M059J (cell line): ENCODE data around the gene SCGB1D4. TPM values are rescaled to one million over a fixed set of nuclear protein-coding genes. Genes with fewer than 3 reads are reported as not detected.

ENCODE experiments used
- DNase-seq: peaks from one replicate; pipeline ENCODE4 v3.0.0-alpha.2; 2012; ENCODE audit warnings: low read depth
- total RNA-seq: library from RNA; depleted of rRNA; stranded (reverse); fragments of >200 nt; shearing (Covaris generic); gene quantifications from 2 replicates; pipeline ENCODE4 v1.2.3, GENCODE V29; 2014; rRNA removed

SCGB1D4 gene
- total RNA-seq, 1 experiment from 2014 or later, result not detected

DNA sequence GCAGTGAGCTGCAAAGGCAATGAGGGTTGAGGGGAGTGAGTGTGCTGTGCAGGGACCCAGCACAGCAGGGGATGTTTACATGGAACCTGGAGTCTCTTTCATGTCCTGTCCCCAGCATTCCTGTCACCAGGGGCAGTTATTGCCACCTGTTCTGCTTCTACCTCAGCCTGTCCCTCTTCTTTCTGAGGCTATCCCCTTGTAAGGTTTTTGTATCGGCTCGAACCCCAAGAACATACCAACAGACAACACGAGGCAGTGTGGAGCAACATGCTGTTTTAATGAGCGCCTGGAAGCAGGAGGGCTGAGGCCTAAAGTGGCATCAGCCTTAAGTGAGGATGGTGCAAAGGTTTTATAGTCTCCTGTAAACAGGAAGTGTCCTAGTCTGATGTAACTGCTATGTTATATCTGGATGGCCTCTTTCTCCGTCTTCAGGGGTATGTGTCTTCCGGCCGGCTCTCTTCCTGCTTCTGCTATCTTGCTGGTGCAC, 25.0 kb downstream of the SCGB1D4 start:
- DNase-seq, result no peak

DNA sequence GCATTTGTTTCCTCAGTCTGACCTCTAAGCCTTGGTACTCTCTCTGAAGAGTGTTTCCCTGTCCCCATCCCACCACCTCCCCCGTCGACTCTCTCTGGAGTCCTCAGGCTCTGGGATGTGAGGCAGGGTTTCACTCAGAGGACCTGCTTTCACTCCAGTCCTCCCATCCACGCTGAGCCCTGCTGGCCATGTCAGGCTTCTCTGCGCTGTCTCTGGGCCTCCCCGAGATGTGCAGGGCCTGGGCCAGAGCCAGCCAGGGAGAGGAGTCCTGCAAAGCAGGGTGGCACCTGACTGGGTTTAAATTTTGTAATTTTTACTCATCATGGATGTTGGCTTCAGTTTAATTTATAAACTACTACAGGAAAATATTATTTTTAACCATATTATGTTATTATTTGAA, 25.6 kb downstream of the SCGB1D4 start:
- DNase-seq, result no peak

DNA sequence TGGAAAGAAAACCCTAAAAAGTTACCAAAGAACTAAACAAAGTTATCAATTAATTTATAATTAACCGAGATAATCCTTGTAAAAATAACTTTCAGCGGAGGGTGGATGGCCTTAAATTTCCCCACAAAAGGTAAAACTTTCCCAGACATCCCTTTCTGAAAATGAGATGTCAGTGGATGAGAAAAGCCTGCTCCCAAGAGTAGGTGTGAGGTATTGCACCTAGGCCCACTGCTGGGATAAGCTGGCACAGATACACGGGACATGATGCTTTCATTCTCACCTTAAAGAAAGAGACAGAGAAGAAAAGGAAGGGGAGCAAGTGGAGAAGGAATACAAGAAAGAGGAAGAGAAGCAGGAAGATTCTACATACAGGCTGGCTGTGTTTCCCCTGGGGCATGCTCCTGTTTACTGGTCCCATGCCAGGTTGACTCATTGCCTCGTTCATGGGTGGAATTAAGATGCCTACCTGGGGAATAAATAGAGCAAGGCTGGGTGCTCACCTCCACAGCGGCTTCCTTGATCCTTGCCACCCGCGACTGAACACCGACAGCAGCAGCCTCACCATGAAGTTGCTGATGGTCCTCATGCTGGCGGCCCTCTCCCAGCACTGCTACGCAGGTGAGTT, 29.1 kb downstream of the SCGB1D4 start, which contains the start of gene SCGB2A2:
TSS of gene SCGB2A2 (plus strand) at position 505 of the 625 bp plus-strand sequence. CDS start at position 564, 59 bp downstream.
- peak; percentile 24 for DNase-seq

DNA sequence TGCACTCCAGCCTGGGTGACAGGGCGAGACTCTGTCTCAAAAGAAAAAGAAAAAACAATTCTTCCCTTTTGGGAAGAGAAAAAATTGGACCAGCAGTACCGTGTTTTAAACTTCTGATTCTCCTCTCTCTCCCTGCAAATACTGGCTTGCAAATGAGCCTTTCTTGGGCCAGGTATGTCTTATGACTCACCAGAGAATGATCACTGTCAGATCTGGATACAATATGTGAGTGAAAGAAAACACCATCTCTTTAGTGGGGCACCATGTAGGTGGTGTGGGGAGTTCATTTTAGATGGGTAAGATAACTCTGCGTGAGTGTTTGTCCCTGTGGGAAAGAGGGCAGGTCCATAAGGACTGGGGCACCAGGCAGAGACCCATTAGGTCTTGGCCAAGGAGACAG, 31.3 kb downstream of the SCGB1D4 start:
- DNase-seq, result peak; percentile 3

DNA sequence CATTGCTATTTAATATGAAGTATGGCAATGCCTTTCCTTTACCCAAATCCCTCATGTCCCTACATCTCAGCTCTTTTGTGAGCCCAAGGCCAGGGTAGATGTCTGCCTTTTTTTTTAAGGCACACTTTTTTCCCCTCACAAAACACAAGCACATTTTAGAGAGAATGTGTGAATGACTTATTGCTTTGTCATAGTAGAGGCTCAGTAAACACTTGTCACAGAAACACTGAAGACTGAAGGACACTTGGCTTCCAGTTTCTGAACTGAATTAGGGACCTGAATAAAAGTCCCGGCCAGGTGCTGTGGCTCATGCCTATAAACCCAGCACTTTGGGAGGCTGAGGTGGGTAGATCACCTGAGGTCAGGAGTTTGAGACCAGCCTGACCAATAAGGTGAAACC, 31.8 kb downstream of the SCGB1D4 start:
- no peak for DNase-seq

DNA sequence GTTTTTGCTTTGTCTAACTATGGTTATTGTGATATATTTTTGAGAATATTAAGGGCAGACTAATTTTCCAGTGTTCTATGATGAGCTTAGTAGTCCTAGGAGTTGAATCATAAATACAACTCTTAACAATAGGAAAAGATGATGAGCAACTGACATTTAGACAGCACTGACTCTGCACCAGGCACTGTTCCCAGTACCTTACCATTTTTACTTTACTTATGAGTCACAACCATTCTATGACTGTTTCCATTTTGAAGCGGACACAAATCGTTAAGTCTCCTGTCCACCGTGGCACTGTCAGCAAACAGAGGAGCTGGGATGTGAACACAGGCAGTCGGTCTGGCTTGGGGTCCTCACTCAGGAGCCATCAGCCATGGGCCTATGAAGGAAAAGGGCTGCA, 32.3 kb downstream of the SCGB1D4 start:
- DNase-seq, result peak; percentile 52

DNA sequence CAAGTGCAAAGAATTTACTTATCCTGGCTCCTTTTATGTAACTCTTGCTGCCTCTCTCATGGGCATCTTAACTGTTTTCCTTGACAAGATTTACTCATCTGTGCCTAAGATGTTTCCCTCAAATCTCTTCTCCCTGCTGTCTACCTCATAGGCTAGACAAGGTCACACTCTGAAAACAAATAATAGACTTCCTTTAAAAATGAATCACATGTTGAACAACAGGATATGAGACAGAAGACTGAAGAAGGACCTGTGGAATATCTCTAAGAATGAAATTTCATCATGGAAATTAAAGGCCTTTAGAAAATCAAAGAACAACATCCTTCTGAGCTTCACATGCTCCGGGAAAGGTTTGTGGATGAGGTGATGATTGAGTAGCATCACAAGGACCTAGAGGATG, 34.9 kb downstream of the SCGB1D4 start:
- DNase-seq, result peak; percentile 3

DNA sequence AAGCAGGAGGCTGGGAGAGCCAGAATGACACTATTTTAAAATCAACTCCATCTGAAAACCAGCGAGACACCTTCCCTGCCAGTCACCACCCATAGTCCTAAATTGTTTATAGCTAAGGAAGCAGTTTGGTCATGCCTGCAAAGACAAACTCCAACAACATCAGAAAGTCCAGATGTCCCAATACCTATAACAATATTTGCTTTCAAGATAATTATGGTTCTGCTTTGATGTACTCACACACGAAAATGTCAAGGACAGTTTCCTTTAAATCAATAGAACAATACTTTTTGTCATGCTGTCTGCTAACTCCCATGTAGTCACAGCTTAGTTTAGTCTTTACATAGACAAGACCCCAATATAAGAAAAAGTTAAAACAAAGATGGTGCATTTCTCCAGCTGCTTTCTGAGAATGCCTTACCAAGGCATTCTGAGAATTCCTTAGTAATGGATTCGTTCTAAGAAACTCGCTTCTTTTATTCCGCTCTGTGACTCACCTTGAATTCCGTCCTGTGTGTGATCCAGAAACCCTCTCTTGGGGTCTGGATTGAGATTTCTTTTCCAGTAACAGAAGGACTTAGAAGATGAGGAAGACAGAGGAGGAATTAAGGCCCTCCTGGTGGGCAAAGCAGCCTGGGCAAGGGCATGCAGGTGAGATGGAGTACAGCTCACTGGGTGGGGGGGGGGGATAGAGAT, 38.5 kb downstream of the SCGB1D4 start:
- no peak for DNase-seq

DNA sequence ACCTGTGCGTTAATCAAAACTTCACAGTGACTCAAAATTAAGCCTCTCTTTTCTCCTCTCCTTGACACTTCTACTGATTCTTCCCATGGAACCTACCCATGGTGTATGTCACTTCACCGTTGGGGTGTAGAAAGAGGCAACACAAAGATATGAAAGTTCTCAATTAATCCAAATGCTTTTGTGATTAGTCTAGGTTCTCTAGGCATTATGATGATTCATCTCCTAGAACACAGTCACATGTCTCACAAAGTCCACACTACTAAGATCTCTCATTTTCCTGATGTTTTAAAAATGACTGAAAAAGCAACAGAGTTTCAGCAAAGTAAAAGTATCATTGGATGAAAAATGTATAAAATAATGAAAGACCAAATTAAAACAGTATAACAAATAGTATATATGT, 42.6 kb downstream of the SCGB1D4 start:
- no peak for DNase-seq

DNA sequence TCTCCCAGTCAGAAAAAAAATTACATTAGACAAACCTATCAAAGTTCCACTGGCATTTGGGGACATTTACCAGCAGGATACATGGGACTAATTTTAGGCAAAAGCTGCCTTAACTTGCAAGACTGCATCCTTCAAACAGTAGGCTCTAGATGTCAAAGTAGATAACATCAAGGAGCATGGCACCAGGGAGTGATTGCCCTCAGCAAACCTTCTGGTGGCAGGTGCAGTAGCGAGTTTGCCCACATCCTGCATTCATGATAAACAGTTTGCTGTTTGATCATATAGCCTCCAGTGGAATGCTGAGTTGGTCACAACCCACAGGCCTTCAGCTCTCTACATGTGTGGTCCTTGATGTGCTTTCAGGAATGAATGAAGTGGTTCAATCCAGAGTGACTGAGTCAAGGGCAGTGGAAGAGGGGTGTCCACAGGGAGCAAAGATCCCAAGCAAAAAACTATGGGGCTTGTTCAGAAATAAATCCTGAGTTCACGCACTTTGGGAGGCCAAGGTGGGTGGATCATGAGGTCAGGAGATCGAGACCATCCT, 44.8 kb downstream of the SCGB1D4 start:
- DNase-seq, result no peak

DNA sequence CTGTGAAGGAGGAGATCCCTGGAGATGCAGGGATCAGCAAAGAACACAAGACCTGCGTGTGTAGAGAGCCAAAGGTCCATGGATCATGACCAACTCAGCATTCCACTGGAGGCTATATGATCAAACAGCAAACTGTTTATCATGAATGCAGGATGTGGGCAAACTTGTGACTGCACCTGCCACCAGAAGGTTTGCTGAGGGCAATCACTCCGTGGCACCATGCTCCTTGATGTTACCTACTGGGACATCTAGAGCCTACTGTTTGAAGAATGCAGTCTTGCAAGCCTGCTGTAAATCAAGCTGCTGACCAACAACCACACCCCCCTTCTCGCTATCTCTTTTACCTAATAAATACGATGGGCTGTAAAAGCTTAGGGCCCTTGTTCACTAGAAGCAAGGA, 47.2 kb downstream of the SCGB1D4 start:
- no peak for DNase-seq

Other genes starting within 250 kb of the SCGB1D4 start
- 47.9 and 76.2 TPM in 2 replicates for gene INCENP, start 175.1 kb downstream of the SCGB1D4 start, total RNA-seq
- not detected in 2 replicates for gene SCGB1D1, start 108.9 kb downstream of the SCGB1D4 start, total RNA-seq
- gene SCGB2A1, start 90.4 kb downstream of the SCGB1D4 start, total RNA-seq, result not detected in 2 replicates
- not detected in 2 replicates for gene SCGB1D2, start 56.8 kb downstream of the SCGB1D4 start, total RNA-seq
- not detected in 2 replicates for gene SCGB2A2, start 28.9 kb downstream of the SCGB1D4 start, total RNA-seq
- 16.9 and 25.8 TPM in 2 replicates for gene ASRGL1, start 38.4 kb upstream of the SCGB1D4 start, total RNA-seq
- not detected in 2 replicates for gene SCGB1A1, start 120.0 kb upstream of the SCGB1D4 start, total RNA-seq
- gene AHNAK, start 247.7 kb upstream of the SCGB1D4 start, total RNA-seq, result 51.3 and 141 TPM in 2 replicates